Heart left ventricle (tissue), 16 donors: ENCODE data around the gene BSND. TPM values are rescaled to one million over a fixed set of nuclear protein-coding genes. Genes with fewer than 3 reads are reported as not detected.

Source experiments
- ATAC-seq, 4 donors: fragments of 200-7000 bp; cut with Tn5 transposase; one replicate each; pipeline ENCODE4 v1.9.1; 2020 to 2022; ENCODE audit warnings: moderate library complexity in 4 of 4, mild to moderate bottlenecking in 3 of 4, moderate number of reproducible peaks in 1 of 4
- DNase-seq, 5 donors: peaks; one replicate each; pipeline ENCODE4 v3.0.0-alpha.2; 2020
- H3K27ac ChIP-seq, 12 donors: fragments of 200-600 bp; sonication (generic) in 4 of 12; one replicate each; pipeline versions ENCODE4 v1.5.0 to v1.8.0; 2016 to 2022; ENCODE audit warnings: mild to moderate bottlenecking in 2 of 12
- H3K27me3 ChIP-seq, 9 donors: fragments of 200-600 bp; sonication (generic) in 2 of 9; one replicate each; pipeline versions ENCODE4 v1.5.1 to v1.8.0; 2016 to 2022; ENCODE audit warnings: mild to moderate bottlenecking in 3 of 9
- H3K36me3 ChIP-seq, 9 donors: fragments of 200-600 bp; sonication (generic) in 2 of 9; one replicate each; pipeline versions ENCODE4 v1.5.0 to v1.8.0; 2018 to 2022; ENCODE audit warnings: mild to moderate bottlenecking in 2 of 9
- H3K4me1 ChIP-seq, 12 donors: fragments of 200-600 bp; sonication (generic) in 4 of 12; one replicate each; pipeline versions ENCODE4 v1.5.0 to v1.8.0; 2016 to 2022; ENCODE audit warnings: mild to moderate bottlenecking in 3 of 12
- H3K4me3 ChIP-seq, 12 donors: fragments of 200-600 bp; sonication (generic) in 4 of 12; one replicate each; pipeline versions ENCODE4 v1.5.0 to v1.8.0; 2017 to 2022; ENCODE audit warnings: mild to moderate bottlenecking in 9 of 12, moderate library complexity in 4 of 12
- H3K9me3 ChIP-seq, 12 donors: fragments of 200-600 bp; sonication (generic) in 4 of 12; one replicate each; pipeline versions ENCODE4 v1.5.0 to v1.8.0; 2016 to 2022; ENCODE audit warnings: mild to moderate bottlenecking in 1 of 12
- POLR2A ChIP-seq, 2 donors: fragments of 450-650 bp; IDR thresholded peaks; one replicate each; pipeline ENCODE4 v1.6.1; 2017; ENCODE audit warnings: antibody characterized with exemption in 2 of 2, mild to moderate bottlenecking in 2 of 2, moderate library complexity in 2 of 2
- WGBS, 4 donors: extraction: QIAGEN DNeasy Blood & Tissue Kit in 2 of 4; methylation state at CpG; one replicate each; pipeline versions ENCODE4 v1.1.5 to v1.1.7; 2013 to 2018; 5-methylcytosine and 5-hydroxymethylcytosine counted together
- intact Hi-C, 10 donors: fragments of 100-400 bp; cut with DNase I; formaldehyde crosslinking; loops; one replicate each; pipeline versions ENCODE4 v1.11.1 to v1.14.2; 2022
- polyA plus RNA-seq, 2 donors: library from polyadenylated mRNA; stranded (reverse); fragments of 200-250 nt; gene quantifications; one replicate each; pipeline ENCODE4 v1.2.3, GENCODE V29; 2013
- total RNA-seq, 9 donors: library from RNA; depleted of rRNA in 2 of 9; stranded (reverse); fragments of >200 nt in 2 of 9; fragmentation: NEBNext Ultra II Directional in 3 of 9; extraction: Animal tissue kit (Norgen Biotek cat#: 25700) in 3 of 9; gene quantifications; one replicate each; pipeline versions ENCODE4 v1.1.0 to v1.2.4, GENCODE V29; 2016 to 2023
- TF ChIP-seq, protein P1 (sequence below), 12 donors: fragments of 200-600 bp; sonication (generic) in 4 of 12; IDR thresholded peaks; one replicate each; pipeline versions ENCODE4 v1.5.0 to v1.8.0; 2018 to 2022; ENCODE audit warnings: antibody characterized with exemption in 12 of 12, mild to moderate bottlenecking in 5 of 12
- donor health status: ischemic (EF 13 %, LVEDD 7.1; RV severe dilation, severe dysfunction).
- donor health status: healthy with polysubstance abuse.
- donor health status: DM: no; HTN: yes; CAD: no.
- donor health status: DM: no; HTN: no; CAD: no.
- donor health status: ischemic (EF 25% LVEDD 6.9; RV normal size, moderate dysfunction).
- donor health status: ischemic (EF 25% LVEDD 5.7; RV mildly dilated, moderate dysfunction).
- donor health status: healthy.
- donor health status: DM: yes; HTN: yes; CAD: no.
- donor health status: ischemic (EF 35%, LVEDD 5.7; RV mildly dilated, moderate dysfunction).
- donor health status: nonischemic (EF 11% LVEDD 7.7; RV severe dilation, severe dysfunction).
- donor health status: DM: yes; HTN: yes; CAD: no.
- donor health status: PGD.
- donor health status: ischemic (EF 29% LVEDD 5.4; RV normal size, mild dysfunction).
- donor health status: nonischemic (EF 23%, LVEDD 6.1; RV moderate dilation, normal function).

BSND gene
- total and polyA plus RNA-seq, 11 donors: not detected

DNA sequence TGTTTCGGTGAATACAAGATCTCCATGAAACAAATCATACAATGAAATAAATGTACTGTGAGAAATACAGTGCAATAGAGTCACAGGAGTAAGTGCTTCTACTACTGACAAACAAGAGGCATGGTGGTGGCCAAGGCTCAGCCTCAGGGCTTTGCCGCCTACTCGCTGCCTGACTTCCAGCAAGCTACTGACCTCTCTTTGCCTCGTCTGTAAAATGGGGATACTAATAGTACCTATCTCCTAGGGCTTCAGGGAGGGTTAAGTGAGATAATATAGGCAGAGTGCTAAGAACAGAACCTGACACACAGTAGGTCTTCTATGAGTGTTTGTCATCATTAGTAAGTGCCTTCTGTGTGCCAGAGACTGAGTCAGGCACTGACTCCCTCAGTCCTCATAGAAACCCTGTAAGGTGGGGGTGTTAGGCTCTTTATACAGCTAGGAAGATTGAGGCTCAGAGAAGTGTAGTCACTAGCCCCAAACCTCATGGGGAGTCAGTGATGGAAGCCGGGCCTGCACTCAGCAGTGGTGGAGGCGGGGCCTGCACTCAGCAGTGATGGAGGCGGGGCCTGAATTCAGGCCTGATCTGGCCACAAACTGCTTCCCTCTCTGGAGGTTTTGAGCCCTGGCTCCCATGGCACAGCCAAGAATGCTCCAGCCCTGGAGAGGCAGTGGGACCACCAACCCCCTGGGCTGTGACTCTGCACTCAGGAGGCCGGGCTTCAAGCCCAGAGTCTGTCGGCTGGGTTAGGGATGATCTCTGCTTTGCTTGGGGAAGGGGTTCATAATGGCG is 6.8 kb downstream of the BSND start:
- DNase-seq: no peak
- H3K4me1 ChIP-seq: no peaks in the 10 kb centered on the region
- 78 to 86% (median 82%) methylated on average over 8 to 10 of the region's 10 CpGs for WGBS, 4 donors
- H3K27ac ChIP-seq: no peak overlapping the region
- H3K4me3 ChIP-seq: no peak overlapping the region
- H3K27me3 ChIP-seq: peaks cover 0 to 3% (median 0%) of the 10 kb centered on the region in 9 donors
- TF ChIP-seq, protein P1, sequence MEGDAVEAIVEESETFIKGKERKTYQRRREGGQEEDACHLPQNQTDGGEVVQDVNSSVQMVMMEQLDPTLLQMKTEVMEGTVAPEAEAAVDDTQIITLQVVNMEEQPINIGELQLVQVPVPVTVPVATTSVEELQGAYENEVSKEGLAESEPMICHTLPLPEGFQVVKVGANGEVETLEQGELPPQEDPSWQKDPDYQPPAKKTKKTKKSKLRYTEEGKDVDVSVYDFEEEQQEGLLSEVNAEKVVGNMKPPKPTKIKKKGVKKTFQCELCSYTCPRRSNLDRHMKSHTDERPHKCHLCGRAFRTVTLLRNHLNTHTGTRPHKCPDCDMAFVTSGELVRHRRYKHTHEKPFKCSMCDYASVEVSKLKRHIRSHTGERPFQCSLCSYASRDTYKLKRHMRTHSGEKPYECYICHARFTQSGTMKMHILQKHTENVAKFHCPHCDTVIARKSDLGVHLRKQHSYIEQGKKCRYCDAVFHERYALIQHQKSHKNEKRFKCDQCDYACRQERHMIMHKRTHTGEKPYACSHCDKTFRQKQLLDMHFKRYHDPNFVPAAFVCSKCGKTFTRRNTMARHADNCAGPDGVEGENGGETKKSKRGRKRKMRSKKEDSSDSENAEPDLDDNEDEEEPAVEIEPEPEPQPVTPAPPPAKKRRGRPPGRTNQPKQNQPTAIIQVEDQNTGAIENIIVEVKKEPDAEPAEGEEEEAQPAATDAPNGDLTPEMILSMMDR (IDR thresholded peaks at IDR 0.05): no peak
- no peaks in the 10 kb centered on the region for H3K36me3 ChIP-seq
- no peak for ATAC-seq
- intact Hi-C loops: no loop called here
- H3K9me3 ChIP-seq: no peaks in the 10 kb centered on the region

DNA sequence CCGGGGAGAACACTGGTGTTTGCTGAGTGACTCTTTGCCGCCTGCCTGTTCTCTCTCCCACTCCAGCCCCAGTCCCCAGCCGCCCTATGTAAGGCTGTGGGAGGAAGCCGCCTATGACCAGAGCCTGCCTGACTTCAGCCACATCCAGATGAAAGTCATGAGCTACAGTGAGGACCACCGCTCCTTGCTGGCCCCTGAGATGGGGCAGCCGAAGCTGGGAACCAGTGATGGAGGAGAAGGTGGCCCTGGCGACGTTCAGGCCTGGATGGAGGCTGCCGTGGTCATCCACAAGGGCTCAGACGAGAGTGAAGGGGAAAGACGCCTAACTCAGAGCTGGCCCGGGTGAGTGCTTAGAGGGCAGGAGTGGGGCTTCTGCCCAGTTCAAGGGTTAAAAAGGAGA is 8.2 kb downstream of the BSND start:
- no peak for TF ChIP-seq POLR2A (IDR thresholded peaks at IDR 0.05)
- TF ChIP-seq, protein P1 (IDR thresholded peaks at IDR 0.05): no peak
- intact Hi-C loops: no loop called here
- ATAC-seq (no peak), DNase-seq (no peak)
- 91 to 93% (median 91%) methylated on average over 10 to 12 of the region's 12 CpGs for WGBS, 4 donors
- H3K27me3 ChIP-seq: no peaks in the 10 kb centered on the region
- H3K4me3 ChIP-seq: no peak overlapping the region
- no peaks in the 10 kb centered on the region for H3K9me3 ChIP-seq
- no peaks in the 10 kb centered on the region for H3K36me3 ChIP-seq
- H3K27ac ChIP-seq: no peak overlapping the region
- H3K4me1 ChIP-seq: no peaks in the 10 kb centered on the region

DNA sequence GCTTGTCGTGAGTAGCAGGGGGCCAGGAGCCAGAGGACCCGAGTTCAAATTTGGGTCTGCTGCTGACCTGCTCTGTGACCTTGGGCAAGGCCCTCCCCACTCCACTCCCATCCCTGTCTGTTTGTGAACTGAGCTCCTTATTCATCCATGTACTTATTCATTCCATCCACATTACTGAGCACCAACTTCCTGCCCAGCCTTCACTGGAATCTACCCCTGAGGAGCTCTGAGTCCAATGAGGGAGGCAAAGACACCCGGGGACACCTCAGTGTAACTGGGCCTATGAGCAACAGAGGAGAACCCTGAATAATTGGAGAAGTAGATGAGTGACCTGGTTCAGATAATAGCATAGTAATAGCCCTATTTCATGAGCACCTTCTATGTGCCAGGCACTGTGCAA is 8.9 kb downstream of the BSND start:
- no peak for TF ChIP-seq POLR2A (IDR thresholded peaks at IDR 0.05)
- TF ChIP-seq, protein P1 (IDR thresholded peaks at IDR 0.05): no peak
- intact Hi-C loops: no loop called here
- H3K36me3 ChIP-seq: no peaks in the 10 kb centered on the region

DNA sequence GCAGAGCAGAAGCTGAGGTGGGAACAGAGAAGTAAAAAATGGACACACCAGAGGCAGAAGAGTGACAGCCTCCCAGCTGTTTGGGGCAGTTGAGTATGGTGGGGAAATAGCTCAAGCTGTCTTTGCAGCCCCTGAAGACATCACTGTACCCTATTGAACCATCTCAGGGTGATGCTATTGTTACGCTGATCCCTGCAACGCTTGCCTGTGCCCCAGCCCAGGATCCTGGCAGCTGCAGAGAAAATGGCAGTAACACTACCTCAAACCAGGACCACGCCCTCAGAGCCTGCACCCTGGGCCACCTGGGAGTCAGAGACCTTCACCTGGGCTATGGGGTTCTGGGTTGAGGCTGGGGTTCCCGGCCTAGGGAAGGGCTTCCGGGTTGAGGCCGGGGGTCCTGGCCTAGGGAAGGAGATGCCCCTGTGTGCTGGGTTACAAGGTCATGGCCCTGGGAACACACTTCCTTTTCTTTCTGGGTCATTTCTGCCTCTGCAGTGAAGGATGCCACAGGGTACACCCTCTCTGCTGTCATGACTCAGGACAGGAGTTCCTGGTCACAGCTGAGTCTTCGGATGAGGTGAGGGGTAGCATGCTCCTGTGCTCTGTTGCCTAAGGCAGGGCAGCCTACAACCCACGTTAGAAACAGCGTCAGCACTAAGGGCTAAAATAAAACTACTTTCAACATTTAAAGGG is 11.6 kb downstream of the BSND start:
- Histone ChIP-seq H3K4me3 (no peak overlapping the region), H3K9me3 (no peaks in the 10 kb centered on the region), H3K27ac (no peak overlapping the region), H3K4me1 (no peaks in the 10 kb centered on the region), H3K36me3 (no peaks in the 10 kb centered on the region), H3K27me3 (peaks cover 0 to 6% (median 0%) of the 10 kb centered on the region in 9 donors)
- intact Hi-C loops: no loop called here
- ATAC-seq (no peak), DNase-seq (no peak)
- TF ChIP-seq, protein P1 (IDR thresholded peaks at IDR 0.05): no peak
- TF ChIP-seq POLR2A (IDR thresholded peaks at IDR 0.05): no peak
- WGBS, 4 donors: 86 to 92% (median 89%) methylated on average over 9 of the region's 9 CpGs

More for the DNA sequence above, 8.9 kb downstream of the BSND start:
- 68 to 95% (median 87%) methylated on average over 3 of the region's 3 CpGs for WGBS, 4 donors
- no peak for DNase-seq
- no peak for ATAC-seq
- no peak overlapping the region for H3K4me3 ChIP-seq
- H3K27me3 ChIP-seq: peaks cover 0 to 4% (median 0%) of the 10 kb centered on the region in 9 donors
- no peaks in the 10 kb centered on the region for H3K4me1 ChIP-seq
- H3K9me3 ChIP-seq: no peaks in the 10 kb centered on the region
- H3K27ac ChIP-seq: no peak overlapping the region
